SK-N-SH (cell line): ENCODE data around the gene PRDM10. TPM values are rescaled to one million over a fixed set of nuclear protein-coding genes. Genes with fewer than 3 reads are reported as not detected.
A peak's percentile ranks its signal among the peaks of the same experiment; 100 is the strongest.

Experiments used
- CTCF ChIA-PET: fragments of 300-600, 350-600 bp; formaldehyde crosslinking; extraction: SDS; loops from one replicate; lab custom pipeline; 2021; lab: Yijun Ruan, JAX
- POLR2A ChIA-PET: fragments of 350-600 bp; sonication (Branson Sonifier 250); formaldehyde crosslinking; extraction: SDS; loops from one replicate; lab custom pipeline; 2020; ENCODE audit warnings: antibody characterized with exemption, inconsistent platforms; lab: Yijun Ruan, JAX
- DNase-seq: peaks from one replicate; pipeline ENCODE4 v3.0.0; 2012
- H2AFZ ChIP-seq: fragments of 200-600 bp; sonication (generic); 2 replicates; pipeline ENCODE4 v1.8.1; 2016; ENCODE audit warnings: antibody characterized with exemption, mild to moderate bottlenecking, low read depth
- H3F3A ChIP-seq: fragments of 200-600 bp; sonication (generic); replicated peaks from 2 replicates; pipeline ENCODE3; 2016; ENCODE audit warnings: antibody characterized with exemption, mild to moderate bottlenecking; ENCODE audit not compliant: insufficient read depth
- H3K27ac ChIP-seq, 2 experiments: fragments of 200-500 bp in 1 of 2; fragments of 200-600 bp in 1 of 2; sonication (Bioruptor generic) in 1 of 2; sonication (generic), shearing (Covaris generic) in 1 of 2; 2 replicates each; pipeline versions ENCODE4 v1.5.1 to v1.6.1; 2014 to 2016; ENCODE audit warnings: low read depth in 2 of 2, inconsistent platforms in 1 of 2, low read length in 1 of 2, mild to moderate bottlenecking in 1 of 2, mixed read lengths in 1 of 2
- H3K27me3 ChIP-seq: fragments of 200-600 bp; sonication (generic), shearing (Covaris generic); 2 replicates; pipeline ENCODE4 v1.6.1; 2016; ENCODE audit warnings: mixed run types; ENCODE audit not compliant: insufficient read depth
- H3K36me3 ChIP-seq, 2 experiments: fragments of 200-500 bp in 1 of 2; fragments of 200-600 bp in 1 of 2; sonication (Bioruptor generic) in 1 of 2; sonication (generic) in 1 of 2; replicated peaks in 1 of 2; 2 replicates each; pipeline versions ENCODE3 to v1.5.1; 2014 to 2016; ENCODE audit warnings: low read length in 1 of 2, mild to moderate bottlenecking in 1 of 2; ENCODE audit not compliant: insufficient read depth in 2 of 2, control insufficient read depth in 1 of 2
- H3K4me1 ChIP-seq, 2 experiments: fragments of 200-500 bp in 1 of 2; fragments of 200-600 bp in 1 of 2; sonication (Bioruptor generic) in 1 of 2; sonication (generic), shearing (Covaris generic) in 1 of 2; 2 replicates each; pipeline versions ENCODE4 v1.5.1 to v1.6.1; 2014 to 2016; ENCODE audit warnings: low read depth in 1 of 2, low read length in 1 of 2, mixed run types in 1 of 2; ENCODE audit not compliant: insufficient read depth in 2 of 2, control insufficient read depth in 1 of 2
- H3K4me2 ChIP-seq: fragments of 200-600 bp; sonication (generic), shearing (Covaris generic); 2 replicates; pipeline ENCODE4 v1.6.1; 2017; ENCODE audit warnings: mixed run types
- H3K4me3 ChIP-seq, 2 experiments: fragments of 200-500 bp in 1 of 2; fragments of 200-600 bp in 1 of 2; sonication (Bioruptor generic) in 1 of 2; sonication (generic), shearing (Covaris generic) in 1 of 2; 2 replicates each; pipeline versions ENCODE4 v1.5.1 to v1.8.1; 2014 to 2016; ENCODE audit warnings: low read depth in 2 of 2, inconsistent platforms in 1 of 2, low read length in 1 of 2, mild to moderate bottlenecking in 1 of 2, mixed read lengths in 1 of 2, moderate library complexity in 1 of 2
- H3K79me2 ChIP-seq: fragments of 200-600 bp; sonication (generic); 2 replicates; pipeline ENCODE4 v1.8.1; 2017; ENCODE audit warnings: mild to moderate bottlenecking; ENCODE audit not compliant: insufficient read depth
- H3K9ac ChIP-seq: fragments of 200-600 bp; sonication (generic); 2 replicates; pipeline ENCODE4 v1.6.1; 2017; ENCODE audit warnings: mixed run types
- H3K9me2 ChIP-seq: fragments of 200-600 bp; sonication (generic); 2 replicates; pipeline ENCODE4 v1.6.1; 2017; ENCODE audit warnings: mixed run types
- H3K9me3 ChIP-seq: fragments of 200-600 bp; sonication (generic); 2 replicates; pipeline ENCODE4 v1.6.1; 2017; ENCODE audit warnings: mixed run types, mild to moderate bottlenecking, moderate library complexity
- H4K20me1 ChIP-seq: fragments of 200-600 bp; sonication (generic); 2 replicates; pipeline ENCODE4 v1.6.1; 2017; ENCODE audit warnings: mild to moderate bottlenecking, mixed run types; ENCODE audit not compliant: insufficient read depth
- CHD2 ChIP-seq: fragments of 150-350 bp; IDR thresholded peaks from 2 replicates; pipeline ENCODE4 v1.6.1; 2018; ENCODE audit warnings: low read length; ENCODE audit not compliant: partially characterized antibody
- ELF1 ChIP-seq: IDR thresholded peaks from 2 replicates; pipeline ENCODE4 v1.4.0; 2012
- EP300 ChIP-seq, 2 experiments: IDR thresholded peaks; 2 replicates each; pipeline versions ENCODE4 v1.4.0 to v1.6.1; 2012; ENCODE audit warnings: borderline replicate concordance in 1 of 2, low read depth in 1 of 2, low read length in 1 of 2
- EZH2phosphoT487 ChIP-seq: fragments of 200-600 bp; sonication (generic); IDR thresholded peaks from 2 replicates; pipeline ENCODE4 v1.6.1; 2017; ENCODE audit warnings: low read depth, mixed run types, mild to moderate bottlenecking, antibody characterized with exemption, moderate library complexity, borderline replicate concordance
- FOSL2 ChIP-seq: IDR thresholded peaks from 2 replicates; pipeline ENCODE4 v1.4.0; 2012; ENCODE audit warnings: low read depth, mild to moderate bottlenecking, moderate library complexity, borderline replicate concordance
- MEF2A ChIP-seq: IDR thresholded peaks from 2 replicates; pipeline ENCODE4 v1.4.0; 2012; ENCODE audit warnings: low read depth, borderline replicate concordance
- NFIC ChIP-seq: IDR thresholded peaks from 2 replicates; pipeline ENCODE4 v1.4.0; 2012; ENCODE audit warnings: borderline replicate concordance
- RAD21 ChIP-seq: IDR thresholded peaks from 2 replicates; pipeline ENCODE4 v1.6.1; 2012; ENCODE audit warnings: mild to moderate bottlenecking, low read length
- RXRA ChIP-seq: IDR thresholded peaks from 2 replicates; pipeline ENCODE4 v1.4.0; 2012; ENCODE audit warnings: low read depth, mild to moderate bottlenecking, borderline replicate concordance
- WGBS: methylation state at CpG from one replicate; pipeline ENCODE4 v1.1.6; 2017; ENCODE audit warnings: low lambda C conversion rate; 5-methylcytosine and 5-hydroxymethylcytosine counted together
- polyA plus RNA-seq, 3 experiments: library from polyadenylated mRNA; depleted of rRNA; stranded (reverse); fragments of >200 nt; gene quantifications; 2 replicates each; pipeline ENCODE4 v1.2.3, GENCODE V29; 2012
- TF ChIP-seq, protein P1 (sequence below): fragments of 150-350 bp; IDR thresholded peaks from 2 replicates; pipeline ENCODE4 v1.6.1; 2016; ENCODE audit warnings: mild to moderate bottlenecking, low read depth, low read length

PRDM10 gene
- polyA plus RNA-seq, 1 of the 3 experiments (the other 2 are of a cell fraction), result 1.9 TPM

- no peaks in the 10 kb centered on the region for H3K79me2 ChIP-seq
- no peaks in the 10 kb centered on the region for H3K9me3 ChIP-seq
- CTCF ChIA-PET, result interaction anchor here (0.8 to 1.6 kb wide), 4 partner anchors 25 to 182 kb away, joined by 3 to 4 read pairs (median 4); no protein-coding TSS in a partner anchor
- no peaks in the 10 kb centered on the region for H3K27me3 ChIP-seq
- H3K9me2 ChIP-seq, result no peaks in the 10 kb centered on the region
- 84% methylated on average over 17 of the region's 17 CpGs for WGBS
- H3K4me1 ChIP-seq, result peaks cover 0 to 17% of the 10 kb centered on the region in 2 experiments; a peak in 2 of 4 replicates
- H3K36me3 ChIP-seq, result peaks cover 2 to 4% of the 10 kb centered on the region in 2 experiments
- no peaks in the 10 kb centered on the region for H3F3A ChIP-seq
- TF ChIP-seq RAD21 (no peak), NFIC (0 out of 2 replicates have a peak, but pooled peaks have one; percentile 16)
- no peak overlapping the region for H3K9ac ChIP-seq
- POLR2A ChIA-PET, result no interaction called here
- H3K27ac ChIP-seq, result peak overlapping the region in 1 of 2 experiments; percentile 60; a peak in 2 of 4 replicates
- no peak overlapping the region for H3K4me2 ChIP-seq
- no peak overlapping the region for H3K4me3 ChIP-seq
- H4K20me1 ChIP-seq, result no peaks in the 10 kb centered on the region
- DNase-seq, result no peak
- H2AFZ ChIP-seq, result no peak overlapping the region
Observed at GRCh38 chr11:129950101-129951091, 52.2 kb downstream of the PRDM10 start.

DNA sequence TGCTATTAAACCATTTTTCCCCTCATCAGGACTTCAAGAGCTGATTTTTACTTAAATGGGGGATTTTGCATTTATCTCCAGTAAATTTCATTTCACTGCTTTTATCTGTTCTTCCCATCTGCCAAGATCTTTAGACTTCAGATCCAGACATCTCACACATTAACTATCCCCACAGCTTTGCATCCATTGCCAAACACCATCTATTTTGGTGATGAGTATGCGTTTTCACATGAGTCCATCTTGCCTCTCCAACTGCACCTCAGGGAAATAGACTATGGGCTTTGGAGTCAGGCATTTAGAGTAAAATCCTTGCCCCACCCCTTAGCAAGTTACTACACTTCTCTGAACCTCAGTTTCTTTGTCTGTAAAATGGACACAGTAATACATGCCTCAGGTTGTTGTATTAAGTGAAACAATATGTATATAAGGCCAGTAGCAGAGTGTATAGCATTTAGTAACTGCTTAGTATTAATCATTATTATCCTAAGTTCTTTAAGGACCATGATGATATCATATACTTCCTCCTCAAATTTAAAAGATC, 53.6 kb downstream of the PRDM10 start:
- POLR2A ChIA-PET, result no interaction called here
- no peaks in the 10 kb centered on the region for H3K9me3 ChIP-seq
- no peak overlapping the region for H3K4me3 ChIP-seq
- peaks cover 5 to 6% of the 10 kb centered on the region in 2 experiments for H3K36me3 ChIP-seq
- no peak overlapping the region for H3K27ac ChIP-seq
- TF ChIP-seq EZH2phosphoT487, result no peak
- no peak for TF ChIP-seq MEF2A
- no peak for TF ChIP-seq ELF1
- TF ChIP-seq EP300 (IDR thresholded peaks at IDR 0.05; ENCODE audit: borderline replicate concordance in 1 of 2, low read depth in 1 of 2, low read length in 1 of 2), result no peak
- no peak for TF ChIP-seq FOSL2
- no peak for TF ChIP-seq RAD21
- no peak for TF ChIP-seq RXRA
- no peak for TF ChIP-seq CHD2
- TF ChIP-seq, protein P1, sequence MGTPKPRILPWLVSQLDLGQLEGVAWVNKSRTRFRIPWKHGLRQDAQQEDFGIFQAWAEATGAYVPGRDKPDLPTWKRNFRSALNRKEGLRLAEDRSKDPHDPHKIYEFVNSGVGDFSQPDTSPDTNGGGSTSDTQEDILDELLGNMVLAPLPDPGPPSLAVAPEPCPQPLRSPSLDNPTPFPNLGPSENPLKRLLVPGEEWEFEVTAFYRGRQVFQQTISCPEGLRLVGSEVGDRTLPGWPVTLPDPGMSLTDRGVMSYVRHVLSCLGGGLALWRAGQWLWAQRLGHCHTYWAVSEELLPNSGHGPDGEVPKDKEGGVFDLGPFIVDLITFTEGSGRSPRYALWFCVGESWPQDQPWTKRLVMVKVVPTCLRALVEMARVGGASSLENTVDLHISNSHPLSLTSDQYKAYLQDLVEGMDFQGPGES, result no peak
- TF ChIP-seq, all 33 proteins: peak for 0
- H3K79me2 ChIP-seq, result no peaks in the 10 kb centered on the region
- CTCF ChIA-PET, result no interaction called here
- WGBS, result 100% methylated on average over 1 of the region's 1 CpG
- H3F3A ChIP-seq, result no peaks in the 10 kb centered on the region
- H4K20me1 ChIP-seq, result no peaks in the 10 kb centered on the region
- no peak overlapping the region for H3K4me2 ChIP-seq
- H3K27me3 ChIP-seq, result no peaks in the 10 kb centered on the region
- no peak overlapping the region for H3K9ac ChIP-seq
- DNase-seq, result no peak
- no peak overlapping the region for H2AFZ ChIP-seq
- no peaks in the 10 kb centered on the region for H3K9me2 ChIP-seq
- H3K4me1 ChIP-seq, result peaks cover 0 to 17% of the 10 kb centered on the region in 2 experiments; a peak in 2 of 4 replicates
